ENCODE results near the gene PODN. TPM values are rescaled to one million over a fixed set of nuclear protein-coding genes. Genes with fewer than 3 reads are reported as not detected.

PODN gene
- total and polyA plus RNA-seq, 2 of the 4 experiments (the other 2 are of a cell fraction) = 0.54 to 6.2 TPM

DNA sequence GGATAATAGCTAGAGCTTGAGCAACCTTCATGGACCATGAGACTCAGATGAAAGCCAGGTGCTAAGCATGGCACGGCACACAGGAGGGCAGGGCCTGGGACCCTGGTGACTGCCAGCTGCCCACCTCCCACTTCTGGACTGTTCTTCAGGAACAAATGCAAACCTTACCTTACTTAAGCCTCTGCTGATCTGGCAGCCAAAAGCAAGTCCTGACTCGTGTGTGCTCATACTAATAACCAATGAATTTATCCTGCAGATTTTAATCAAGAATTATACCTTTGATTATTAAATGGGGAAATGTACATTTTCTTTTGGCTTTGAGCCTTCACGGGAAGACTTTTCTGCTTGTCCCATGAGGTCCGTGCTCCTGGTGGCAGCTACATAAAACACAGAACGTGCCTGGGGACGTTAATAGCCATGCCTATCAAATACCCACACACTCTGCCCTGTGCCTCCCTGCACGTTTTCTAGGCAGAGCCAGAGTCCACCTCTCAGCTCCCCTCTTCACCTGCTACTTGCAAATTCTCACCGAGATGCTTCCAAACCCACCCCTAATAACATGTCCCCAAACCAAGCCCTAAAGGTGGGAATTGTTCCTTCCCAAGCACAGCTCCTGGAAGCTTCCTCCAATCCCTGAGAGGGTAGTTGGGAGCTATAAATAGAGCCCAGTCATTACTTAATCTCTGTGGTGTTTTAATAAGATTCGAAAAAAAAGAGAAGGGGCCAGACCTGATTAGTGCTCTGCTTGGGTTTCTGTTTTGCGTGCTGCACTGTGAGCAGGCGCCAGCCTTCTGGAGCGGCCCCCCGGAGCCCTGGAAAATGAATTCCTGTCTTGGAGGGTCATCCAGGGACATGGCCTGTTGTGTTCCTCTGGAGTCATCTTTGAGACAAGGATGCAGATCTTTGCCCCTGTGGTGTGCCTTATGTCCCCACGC lies 46.9 kb downstream of the PODN start:
- dilution Hi-C loops (cut with HindIII; ENCODE audit: low sequenced_read_pairs, unreplicated experiment) (no loop called here), intact Hi-C loops (cut with micrococcal nuclease) (loop anchor here (2.0 to 5.0 kb wide), 2 partner anchors 26 to 38 kb away; no protein-coding TSS in a partner anchor), in situ Hi-C loops (cut with MboI; ENCODE audit: low sequenced_read_pairs) (no loop called here)
- no TSS peak for BruUV-seq (replicated peaks)
- 82% methylated on average over 9 of the region's 14 CpGs; no CpG with 5 or more reads in 1 of the 2 experiments for WGBS, 2 experiments (ENCODE audit: extremely low coverage in 2 of 2, insufficient read length in 1 of 2)
- Histone ChIP-seq H3K79me1 (ENCODE audit: low read depth in 1 of 2, low read length in 2 of 2) (peaks cover 0 to 3% of the 10 kb centered on the region in 2 experiments; a peak in 1 of 4 replicates), H3K56ac (ENCODE audit: extremely low read depth, insufficient read depth, low read length) (peak overlapping the region; percentile 68; the same call in 1 of the 2 replicates), H2AFZ (replicated peaks; ENCODE audit: low read length, poor library complexity) (peak overlapping the region; percentile 73), H3K14ac (replicated peaks; ENCODE audit: low read depth, low read length) (peak overlapping the region; percentile 72), H3K4me1 (ENCODE audit: control insufficient read depth, insufficient read depth, low read length) (peaks cover 31% of the 10 kb centered on the region), H2AK5ac (ENCODE audit: low read depth, low read length) (peak overlapping the region; percentile 99), H3K9me1 (ENCODE audit: insufficient read depth, low read length) (peaks cover 38% of the 10 kb centered on the region), H3K27me3 (ENCODE audit: control insufficient read depth, insufficient read depth, low read length) (no peaks in the 10 kb centered on the region), H2BK20ac (ENCODE audit: low read depth, low read length) (peak overlapping the region; percentile 99), H2BK5ac (ENCODE audit: low read depth, low read length, poor library complexity, severe bottlenecking) (peak overlapping the region; percentile 95), H3K4me3 (ENCODE audit: insufficient read depth, low read depth, low read length) (no peak overlapping the region), H3K9me3 (ENCODE audit: control insufficient read depth, insufficient read depth, low read length) (peaks cover 17% of the 10 kb centered on the region), H3K27ac (ENCODE audit: insufficient read depth, low read length) (peak overlapping the region; percentile 96), H3K18ac (ENCODE audit: low read depth, low read length) (peak overlapping the region; percentile 92), H3K9ac (ENCODE audit: low read depth, low read length) (peak overlapping the region; percentile 15; the same call in 1 of the 2 replicates), H4K5ac (ENCODE audit: low read depth, low read length) (peak overlapping the region; percentile 82), H2AK9ac (replicated peaks; ENCODE audit: low read depth, low read length, poor library complexity) (peak overlapping the region; percentile 85), H4K91ac (ENCODE audit: insufficient read depth, low read depth, low read length) (peak overlapping the region; percentile 98), H2BK15ac (ENCODE audit: low read depth, low read length) (peak overlapping the region; percentile 89; the same call in 2 of the 3 replicates), H2BK120ac (ENCODE audit: low read depth, low read length) (peak overlapping the region; percentile 96), H3K4me2 (ENCODE audit: low read depth, low read length) (0 out of 2 replicates have a peak overlapping the region, but pooled peaks have one; percentile 1), H3K36me3 (ENCODE audit: control insufficient read depth, insufficient read depth, low read length) (no peaks in the 10 kb centered on the region), H3K23ac (ENCODE audit: low read depth, low read length) (peak overlapping the region; percentile 89), H3K4ac (ENCODE audit: low read depth, low read length) (peak overlapping the region; percentile 96), H4K8ac (ENCODE audit: low read depth in 2 of 2, low read length in 2 of 2) (peak overlapping the region; percentile 61 to 88), H4K20me1 (ENCODE audit: insufficient read depth, low read length) (no peaks in the 10 kb centered on the region)
- TF ChIP-seq CHD1 (IDR thresholded peaks at IDR 0.05; ENCODE audit: low read depth, low read length) (no peak), CEBPB (IDR thresholded peaks at IDR 0.05; ENCODE audit: low read depth, low read length) (no peak), RAD21 (IDR thresholded peaks at IDR 0.05; ENCODE audit: low read length) (no peak), MAFK (IDR thresholded peaks at IDR 0.05; ENCODE audit: low read depth, low read length) (no peak), MXI1 (IDR thresholded peaks at IDR 0.05; ENCODE audit: borderline replicate concordance, low read depth, low read length) (no peak), RCOR1 (IDR thresholded peaks at IDR 0.05; ENCODE audit: insufficient replicate concordance, low read length) (no peak), NFE2L2 (IDR thresholded peaks at IDR 0.05; ENCODE audit: low read depth, low read length) (no peak), FOS (IDR thresholded peaks at IDR 0.05; ENCODE audit: low read depth, low read length) (no peak)
- TF ChIP-seq, protein P1, sequence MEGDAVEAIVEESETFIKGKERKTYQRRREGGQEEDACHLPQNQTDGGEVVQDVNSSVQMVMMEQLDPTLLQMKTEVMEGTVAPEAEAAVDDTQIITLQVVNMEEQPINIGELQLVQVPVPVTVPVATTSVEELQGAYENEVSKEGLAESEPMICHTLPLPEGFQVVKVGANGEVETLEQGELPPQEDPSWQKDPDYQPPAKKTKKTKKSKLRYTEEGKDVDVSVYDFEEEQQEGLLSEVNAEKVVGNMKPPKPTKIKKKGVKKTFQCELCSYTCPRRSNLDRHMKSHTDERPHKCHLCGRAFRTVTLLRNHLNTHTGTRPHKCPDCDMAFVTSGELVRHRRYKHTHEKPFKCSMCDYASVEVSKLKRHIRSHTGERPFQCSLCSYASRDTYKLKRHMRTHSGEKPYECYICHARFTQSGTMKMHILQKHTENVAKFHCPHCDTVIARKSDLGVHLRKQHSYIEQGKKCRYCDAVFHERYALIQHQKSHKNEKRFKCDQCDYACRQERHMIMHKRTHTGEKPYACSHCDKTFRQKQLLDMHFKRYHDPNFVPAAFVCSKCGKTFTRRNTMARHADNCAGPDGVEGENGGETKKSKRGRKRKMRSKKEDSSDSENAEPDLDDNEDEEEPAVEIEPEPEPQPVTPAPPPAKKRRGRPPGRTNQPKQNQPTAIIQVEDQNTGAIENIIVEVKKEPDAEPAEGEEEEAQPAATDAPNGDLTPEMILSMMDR (conservative IDR thresholded peaks at IDR 0.05; ENCODE audit: low read depth, low read length) = no peak
- TF ChIP-seq, protein P2, sequence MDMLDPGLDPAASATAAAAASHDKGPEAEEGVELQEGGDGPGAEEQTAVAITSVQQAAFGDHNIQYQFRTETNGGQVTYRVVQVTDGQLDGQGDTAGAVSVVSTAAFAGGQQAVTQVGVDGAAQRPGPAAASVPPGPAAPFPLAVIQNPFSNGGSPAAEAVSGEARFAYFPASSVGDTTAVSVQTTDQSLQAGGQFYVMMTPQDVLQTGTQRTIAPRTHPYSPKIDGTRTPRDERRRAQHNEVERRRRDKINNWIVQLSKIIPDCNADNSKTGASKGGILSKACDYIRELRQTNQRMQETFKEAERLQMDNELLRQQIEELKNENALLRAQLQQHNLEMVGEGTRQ (IDR thresholded peaks at IDR 0.05; ENCODE audit: low read depth, low read length) = no peak
- ATAC-seq (ENCODE audit: low read depth) (peak; percentile 24), DNase-seq (peak; percentile 65)
- POLR2A ChIA-PET (ENCODE audit: unreplicated experiment) = no interaction called here
- CTCF ChIA-PET = interaction anchor here (0.7 to 2.1 kb wide), 2 partner anchors 14 to 65 kb away, joined by 3 to 6 read pairs; no protein-coding TSS in a partner anchor
